IMR-90 (cell line): ENCODE results near the gene WWC1. TPM values are rescaled to one million over a fixed set of nuclear protein-coding genes. Genes with fewer than 3 reads are reported as not detected.

Source experiments
- ATAC-seq: fragments of 200-7000 bp; cut with Tn5 transposase; 2 replicates; pipeline ENCODE4 v1.9.1; 2020; ENCODE audit warnings: low read depth, mild to moderate bottlenecking, moderate library complexity
- BruUV-seq: library from RNA; stranded (reverse); fragments of 400-500 nt; replicated peaks from 2 replicates; lab custom pipeline; 2021; lab: Mats Ljungman, UMichigan
- CTCF ChIA-PET: fragments of 300-600 bp; formaldehyde crosslinking; extraction: SDS; loops from one replicate; lab custom pipeline; 2021; ENCODE audit warnings: antibody characterized with exemption; lab: Yijun Ruan, JAX
- POLR2A ChIA-PET: fragments of 300-600 bp; sonication (Branson Sonifier 250); formaldehyde crosslinking; loops from one replicate; lab custom pipeline; 2022; ENCODE audit warnings: antibody characterized with exemption; ENCODE audit not compliant: unreplicated experiment; lab: Charles Lee
- DNase-seq: peaks from one replicate; pipeline ENCODE4 v3.0.0; 2013
- H2AFZ ChIP-seq: replicated peaks from 2 replicates; pipeline ENCODE3; 2013; ENCODE audit warnings: low read length, mild to moderate bottlenecking; ENCODE audit not compliant: poor library complexity
- H2AK5ac ChIP-seq: 2 replicates; pipeline ENCODE4 v1.6.1; 2013; ENCODE audit warnings: low read depth, low read length, inconsistent platforms
- H2AK9ac ChIP-seq: replicated peaks from 2 replicates; pipeline ENCODE3; 2013; ENCODE audit warnings: mild to moderate bottlenecking, low read depth, low read length, moderate library complexity; ENCODE audit not compliant: poor library complexity
- H2BK120ac ChIP-seq: 2 replicates; pipeline ENCODE4 v1.6.1; 2013; ENCODE audit warnings: low read depth, low read length, inconsistent platforms
- H2BK15ac ChIP-seq: 3 replicates; pipeline ENCODE4 v1.6.1; 2013; ENCODE audit warnings: low read depth, low read length, inconsistent platforms
- H2BK20ac ChIP-seq: 2 replicates; pipeline ENCODE4 v1.6.1; 2013; ENCODE audit warnings: low read depth, mild to moderate bottlenecking, inconsistent platforms, low read length, moderate library complexity
- H2BK5ac ChIP-seq: 2 replicates; pipeline ENCODE4 v1.6.1; 2013; ENCODE audit warnings: mild to moderate bottlenecking, low read depth, low read length, inconsistent platforms; ENCODE audit not compliant: poor library complexity, severe bottlenecking
- H3K14ac ChIP-seq: replicated peaks from 2 replicates; pipeline ENCODE4 v1.6.1; 2013; ENCODE audit warnings: low read depth, low read length, inconsistent platforms
- H3K18ac ChIP-seq: 2 replicates; pipeline ENCODE4 v1.6.1; 2013; ENCODE audit warnings: low read depth, low read length, control low read depth
- H3K23ac ChIP-seq: 2 replicates; pipeline ENCODE4 v1.6.1; 2013; ENCODE audit warnings: low read depth, low read length, inconsistent platforms
- H3K27ac ChIP-seq: 2 replicates; pipeline ENCODE4 v1.5.1; 2013; ENCODE audit warnings: mild to moderate bottlenecking, control low read depth, low read length; ENCODE audit not compliant: insufficient read depth
- H3K27me3 ChIP-seq: 2 replicates; pipeline ENCODE4 v1.6.1; 2013; ENCODE audit warnings: low read length; ENCODE audit not compliant: control insufficient read depth, insufficient read depth
- H3K36me3 ChIP-seq: 2 replicates; pipeline ENCODE4 v1.6.1; 2013; ENCODE audit warnings: low read length, mixed read lengths; ENCODE audit not compliant: control insufficient read depth, insufficient read depth
- H3K4ac ChIP-seq: 2 replicates; pipeline ENCODE4 v1.6.1; 2013; ENCODE audit warnings: low read depth, low read length, inconsistent platforms
- H3K4me1 ChIP-seq: 2 replicates; pipeline ENCODE4 v1.6.1; 2013; ENCODE audit warnings: low read length, mixed read lengths; ENCODE audit not compliant: control insufficient read depth, insufficient read depth
- H3K4me2 ChIP-seq: 2 replicates; pipeline ENCODE4 v1.6.1; 2013; ENCODE audit warnings: low read depth, mild to moderate bottlenecking, control low read depth, low read length, moderate library complexity
- H3K4me3 ChIP-seq: 2 replicates; pipeline ENCODE4 v1.5.1; 2013; ENCODE audit warnings: low read depth, mild to moderate bottlenecking, control low read depth, low read length, moderate library complexity; ENCODE audit not compliant: insufficient read depth
- H3K56ac ChIP-seq: 2 replicates; pipeline ENCODE4 v1.6.1; 2013; ENCODE audit warnings: low read length, inconsistent platforms; ENCODE audit not compliant: insufficient read depth; ENCODE audit errors: extremely low read depth
- H3K79me1 ChIP-seq, 2 experiments: 2 replicates each; pipeline ENCODE4 v1.6.1; 2013; ENCODE audit warnings: low read length in 2 of 2, inconsistent platforms in 1 of 2, low read depth in 1 of 2
- H3K9ac ChIP-seq: 2 replicates; pipeline ENCODE4 v1.6.1; 2013; ENCODE audit warnings: low read depth, low read length, control low read depth
- H3K9me1 ChIP-seq: 2 replicates; pipeline ENCODE4 v1.6.1; 2013; ENCODE audit warnings: low read length, inconsistent platforms; ENCODE audit not compliant: insufficient read depth
- H3K9me3 ChIP-seq: 2 replicates; pipeline ENCODE4 v1.6.1; 2013; ENCODE audit warnings: low read length; ENCODE audit not compliant: control insufficient read depth, insufficient read depth
- H4K20me1 ChIP-seq: 2 replicates; pipeline ENCODE4 v1.6.1; 2013; ENCODE audit warnings: low read length, inconsistent platforms; ENCODE audit not compliant: insufficient read depth
- H4K5ac ChIP-seq: 2 replicates; pipeline ENCODE4 v1.6.1; 2013; ENCODE audit warnings: mild to moderate bottlenecking, low read depth, low read length, control low read depth
- H4K8ac ChIP-seq, 2 experiments: 2 replicates each; pipeline ENCODE4 v1.6.1; 2013; ENCODE audit warnings: low read depth in 2 of 2, low read length in 2 of 2, control low read depth in 1 of 2, inconsistent platforms in 1 of 2
- H4K91ac ChIP-seq: 2 replicates; pipeline ENCODE4 v1.6.1; 2013; ENCODE audit warnings: low read depth, low read length, inconsistent platforms; ENCODE audit not compliant: insufficient read depth
- BHLHE40 ChIP-seq: fragments of 150-350 bp; IDR thresholded peaks from 2 replicates; pipeline ENCODE4 v1.6.1; 2016; ENCODE audit warnings: mild to moderate bottlenecking, low read depth, low read length
- CHD1 ChIP-seq: IDR thresholded peaks from 2 replicates; pipeline ENCODE4 v1.6.1; 2012; ENCODE audit warnings: low read depth, low read length, improper control_type of control experiment
- CTCF ChIP-seq: conservative IDR thresholded peaks from 2 replicates; pipeline ENCODE4 v1.5.1; 2012; ENCODE audit warnings: mild to moderate bottlenecking, low read depth, low read length, improper control_type of control experiment
- ELK1 ChIP-seq: fragments of 150-350 bp; IDR thresholded peaks from 2 replicates; pipeline ENCODE4 v1.6.1; 2016; ENCODE audit warnings: low read depth, mild to moderate bottlenecking, low read length, moderate library complexity, borderline replicate concordance
- FOS ChIP-seq: fragments of 150-350 bp; IDR thresholded peaks from 2 replicates; pipeline ENCODE4 v1.6.1; 2016; ENCODE audit warnings: low read depth, low read length
- MAFK ChIP-seq: IDR thresholded peaks from 2 replicates; pipeline ENCODE4 v1.6.1; 2012; ENCODE audit warnings: low read depth, low read length, improper control_type of control experiment
- MAZ ChIP-seq: IDR thresholded peaks from 2 replicates; pipeline ENCODE4 v1.6.1; 2012; ENCODE audit warnings: low read depth, mild to moderate bottlenecking, low read length, improper control_type of control experiment, moderate library complexity, borderline replicate concordance
- MXI1 ChIP-seq: IDR thresholded peaks from 2 replicates; pipeline ENCODE4 v1.6.1; 2012; ENCODE audit warnings: low read depth, mild to moderate bottlenecking, low read length, moderate library complexity, borderline replicate concordance
- NFE2L2 ChIP-seq: fragments of 150-350 bp; IDR thresholded peaks from 2 replicates; pipeline ENCODE4 v1.6.1; 2016; ENCODE audit warnings: low read depth, mild to moderate bottlenecking, low read length
- RAD21 ChIP-seq: IDR thresholded peaks from 2 replicates; pipeline ENCODE4 v1.6.1; 2012; ENCODE audit warnings: low read length, improper control_type of control experiment
- RCOR1 ChIP-seq: IDR thresholded peaks from 2 replicates; pipeline ENCODE4 v1.6.1; 2012; ENCODE audit warnings: mild to moderate bottlenecking, low read length, improper control_type of control experiment; ENCODE audit not compliant: insufficient replicate concordance
- RFX5 ChIP-seq: IDR thresholded peaks from 2 replicates; pipeline ENCODE4 v1.8.0; 2012; ENCODE audit warnings: low read depth, mild to moderate bottlenecking, low read length, moderate library complexity
- SMC3 ChIP-seq: fragments of 150-350 bp; IDR thresholded peaks from 2 replicates; pipeline ENCODE4 v1.6.1; 2016; ENCODE audit warnings: low read depth, mild to moderate bottlenecking, antibody characterized with exemption, low read length, moderate library complexity
- USF2 ChIP-seq: fragments of 150-350 bp; IDR thresholded peaks from 2 replicates; pipeline ENCODE4 v1.6.1; 2017; ENCODE audit warnings: mild to moderate bottlenecking, antibody characterized with exemption, low read length, low read depth
- WGBS, 2 experiments: methylation state at CpG; one replicate each; pipeline versions ENCODE4 v1.1.5 to v1.1.7; 2013; ENCODE audit warnings: missing lambda C conversion rate in 2 of 2; ENCODE audit not compliant: insufficient read length in 1 of 2; ENCODE audit errors: extremely low coverage in 2 of 2; 5-methylcytosine and 5-hydroxymethylcytosine counted together
- dilution Hi-C: fragments of 300-500 bp; cut with HindIII; formaldehyde crosslinking; loops from one replicate; pipeline ENCODE4 v1.14.3; 2018; ENCODE audit warnings: low sequenced_read_pairs; ENCODE audit not compliant: unreplicated experiment
- in situ Hi-C: fragments of 300-500 bp; cut with MboI; formaldehyde crosslinking; loops from 3 replicates; pipeline ENCODE4 v1.14.3; 2019; ENCODE audit warnings: low sequenced_read_pairs, inconsistent platforms, mixed read lengths
- intact Hi-C: fragments of 100-400 bp; cut with micrococcal nuclease; formaldehyde crosslinking; loops from 2 replicates; pipeline ENCODE4 v1.10.0; 2022
- polyA plus RNA-seq, 3 experiments: library from polyadenylated mRNA; depleted of rRNA; stranded (reverse); fragments of >200 nt; gene quantifications; 2 replicates each; pipeline ENCODE4 v1.2.3, GENCODE V29; 2012; ENCODE audit warnings: low replicate concordance in 1 of 3
- total RNA-seq: library from RNA; depleted of rRNA; stranded (reverse); fragments of >200 nt; gene quantifications from 2 replicates; pipeline ENCODE4 v1.2.3, GENCODE V29; 2012

Gene WWC1
- total and polyA plus RNA-seq, 2 of the 4 experiments (the other 2 are of a cell fraction), result 9.1 to 10.3 TPM

GRCh38 chr5:168469816-168470215, 178.4 kb downstream of the WWC1 start:
- ChIA-PET POLR2A (no interaction called here), CTCF (interaction anchor here (0.6 kb wide), 1 partner anchor 7 kb away, joined by 5 read pairs; no protein-coding TSS in a partner anchor)
- Histone ChIP-seq H4K5ac (no peak overlapping the region), H3K4me3 (no peak overlapping the region), H2BK20ac (peak overlapping the region; percentile 65), H3K9me1 (peaks cover 23% of the 10 kb centered on the region), H3K9ac (no peak overlapping the region), H3K27ac (no peak overlapping the region), H2AK9ac (no peak overlapping the region), H3K56ac (no peak overlapping the region), H3K4ac (peak overlapping the region; percentile 15; the same call in 1 of the 2 replicates), H3K79me1 (peaks cover 0 to 3% of the 10 kb centered on the region in 2 experiments; a peak in 1 of 4 replicates), H4K91ac (no peak overlapping the region; the same call in 1 of the 2 replicates), H3K9me3 (no peaks in the 10 kb centered on the region), H3K18ac (no peak overlapping the region), H2AK5ac (peak overlapping the region; percentile 37; the same call in 1 of the 2 replicates), H2BK120ac (peak overlapping the region; percentile 35; the same call in 1 of the 2 replicates), H4K20me1 (no peaks in the 10 kb centered on the region; the same call in 1 of the 2 replicates), H3K36me3 (peaks cover 4% of the 10 kb centered on the region; the same call in 1 of the 2 replicates), H4K8ac (0 out of 4 replicates have a peak overlapping the region, but pooled peaks of 1 of the 2 experiments have one; percentile 3), H3K23ac (no peak overlapping the region; the same call in 1 of the 2 replicates), H2BK5ac (no peak overlapping the region), H2BK15ac (0 out of 3 replicates have a peak overlapping the region, but pooled peaks have one; percentile 65), H3K14ac (0 out of 2 replicates have a peak overlapping the region, but pooled peaks have one; percentile 21), H3K27me3 (no peaks in the 10 kb centered on the region), H2AFZ (no peak overlapping the region), H3K4me2 (no peak overlapping the region), H3K4me1 (peaks cover 19% of the 10 kb centered on the region)
- ATAC-seq, result no peak
- dilution Hi-C loops (no loop called here), intact Hi-C loops (loop anchor here (5.0 kb wide), 1 partner anchor 178 kb away; the partner anchor contains the start of gene WWC1), in situ Hi-C loops (no loop called here)
- peak; percentile 47 for DNase-seq
- TF ChIP-seq RCOR1 (no peak), SMC3 (no peak), MAZ (no peak), RAD21 (no peak), CTCF (no peak), BHLHE40 (no peak), NFE2L2 (no peak), FOS (no peak), USF2 (no peak), RFX5 (no peak), ELK1 (no peak), MAFK (no peak), MXI1 (no peak), CHD1 (no peak)
- 65% methylated on average over 2 of the region's 3 CpGs; no CpG with 5 or more reads in 1 of the 2 experiments for WGBS, 2 experiments
- BruUV-seq, result no TSS peak
